ENCODE results near the gene CLEC20A.

Gene CLEC20A

GRCh38 chr1:178467837-178468236 is 28.9 kb downstream of the CLEC20A start:
- FAIRE-seq, result no peak

GRCh38 chr1:178465011-178465410 is 31.8 kb downstream of the CLEC20A start:
- no peak for FAIRE-seq

DNA sequence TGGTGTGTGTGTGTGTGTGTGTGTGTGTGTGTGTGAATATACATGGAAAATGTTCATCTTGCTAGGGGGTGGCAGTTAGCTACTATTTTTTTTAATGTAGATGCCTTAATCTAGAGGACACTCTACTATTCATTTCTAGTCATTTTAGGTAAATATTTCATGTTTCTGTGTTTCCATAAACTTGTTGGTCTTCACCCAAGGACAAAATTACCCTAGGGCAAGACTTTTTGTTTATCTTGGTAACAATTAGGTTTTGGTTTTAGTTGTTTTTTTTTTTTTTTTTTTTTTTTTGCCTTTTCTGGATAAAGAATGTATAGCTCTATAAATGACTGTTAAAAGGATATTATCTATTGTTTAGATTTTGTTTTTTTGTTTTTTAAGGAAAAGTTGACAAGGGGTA is 32.2 kb downstream of the CLEC20A start:
- FAIRE-seq, result no peak

DNA sequence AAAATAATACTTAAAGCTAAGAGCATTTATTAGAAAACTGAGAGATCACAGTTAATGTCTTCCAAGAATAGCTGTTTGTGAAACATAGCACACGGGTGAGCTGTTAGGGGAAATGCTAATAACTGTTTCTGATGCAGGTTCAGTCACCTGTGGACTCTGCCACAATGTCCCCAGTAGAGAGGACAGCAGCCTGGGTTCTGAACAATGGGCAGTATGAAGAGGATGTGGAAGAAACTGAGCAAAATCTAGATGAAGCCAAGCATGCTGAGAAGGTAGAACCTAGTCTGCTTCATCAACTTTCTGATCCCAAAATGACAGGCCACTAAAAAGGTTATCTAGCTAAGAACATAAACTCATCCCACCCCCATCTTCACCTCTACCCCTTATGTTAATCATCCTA is 32.6 kb downstream of the CLEC20A start:
- FAIRE-seq, result no peak

DNA sequence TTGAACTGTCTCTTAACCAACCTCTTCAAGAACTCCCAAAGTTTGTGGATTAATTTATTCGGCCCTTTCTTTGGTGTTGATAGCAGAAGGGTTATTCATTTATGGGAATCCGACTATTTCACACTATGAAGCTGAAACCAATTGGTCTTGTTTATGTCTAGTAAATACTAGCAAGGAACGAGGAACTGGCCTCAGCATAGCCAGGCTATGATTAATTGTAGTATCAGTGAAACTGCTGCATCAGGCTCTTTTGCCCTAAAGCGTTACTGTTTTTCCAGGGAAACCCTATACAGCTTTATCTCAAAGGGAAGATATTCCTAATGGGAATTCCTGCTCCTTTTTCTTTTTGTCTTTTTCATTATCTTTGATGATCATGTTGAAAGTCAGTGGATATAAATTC is 35.1 kb downstream of the CLEC20A start:
- no peak for FAIRE-seq

- no peak for FAIRE-seq
Observed at GRCh38 chr1:178461104-178461503, 35.7 kb downstream of the CLEC20A start.

DNA sequence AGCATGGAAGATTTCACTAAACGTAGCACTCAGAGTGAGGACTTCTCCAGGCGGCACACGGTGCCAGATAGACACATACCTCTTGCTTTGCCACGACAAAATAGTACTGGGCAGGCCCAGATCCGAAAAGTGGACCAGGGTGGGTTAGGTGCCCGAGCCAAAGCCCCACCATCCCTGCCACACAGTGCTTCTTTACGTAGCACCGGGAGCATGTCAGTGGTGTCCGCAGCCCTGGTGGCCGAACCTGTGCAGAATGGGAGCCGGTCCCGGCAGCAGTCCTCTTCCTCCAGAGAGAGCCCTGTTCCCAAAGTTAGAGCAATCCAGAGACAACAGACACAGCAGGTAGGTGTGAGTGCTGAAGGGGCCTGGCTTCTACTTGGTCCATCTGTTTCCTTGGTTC is 38.6 kb downstream of the CLEC20A start:
- FAIRE-seq, result no peak

DNA sequence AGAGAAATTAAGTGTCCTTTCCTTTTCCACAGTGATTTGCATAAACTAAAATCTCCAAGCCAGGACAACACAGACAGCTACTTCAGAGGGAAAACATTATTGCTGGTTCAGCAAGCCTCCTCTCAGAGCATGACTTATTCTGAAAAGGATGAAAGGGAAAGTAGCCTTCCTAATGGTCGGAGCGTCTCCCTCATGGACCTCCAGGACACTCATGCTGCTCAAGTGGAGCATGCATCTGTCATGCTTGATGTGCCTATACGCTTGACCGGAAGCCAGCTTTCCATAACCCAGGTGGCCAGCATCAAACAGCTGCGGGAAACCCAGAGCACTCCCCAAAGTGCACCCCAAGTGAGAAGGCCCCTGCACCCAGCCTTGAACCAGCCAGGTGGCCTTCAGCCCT is 39.1 kb downstream of the CLEC20A start:
- no peak for FAIRE-seq

DNA sequence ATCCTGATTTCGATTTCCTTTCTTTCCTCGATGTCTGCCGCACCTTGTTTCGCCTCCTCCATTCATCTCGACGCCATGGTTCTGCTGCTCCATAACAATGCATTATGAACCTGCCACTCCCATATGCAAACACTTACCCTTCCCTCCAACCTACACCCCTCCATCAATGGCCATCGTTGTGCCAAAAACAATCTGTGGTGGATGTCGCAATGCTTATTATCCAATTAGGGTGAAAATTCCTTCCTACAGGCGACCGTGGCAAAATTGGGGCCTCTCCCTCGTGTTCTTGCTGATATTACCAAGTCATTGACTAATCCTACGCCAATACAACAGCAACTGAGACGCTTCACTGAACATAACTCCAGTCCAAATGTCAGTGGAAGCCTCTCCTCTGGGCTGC is 40.3 kb downstream of the CLEC20A start:
- FAIRE-seq, result no peak

DNA sequence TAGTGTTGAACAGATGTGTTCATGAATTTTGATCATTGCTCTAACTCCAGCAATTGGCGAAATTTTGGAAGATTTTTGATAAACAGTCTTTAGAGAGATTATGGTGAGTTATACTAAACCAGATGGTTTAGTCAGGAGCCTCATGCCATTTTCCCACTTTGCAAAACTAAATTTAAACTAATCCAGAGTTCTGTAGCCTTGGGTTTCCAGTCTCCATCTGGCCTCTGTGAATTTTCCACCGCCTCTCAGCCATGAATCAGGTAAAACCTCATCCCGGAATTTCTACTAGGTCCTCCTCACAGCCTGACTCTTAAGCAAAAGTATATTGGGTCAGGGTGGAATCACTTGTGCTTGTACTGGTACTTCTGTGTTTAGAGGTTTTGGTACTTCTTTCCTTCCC is 44.8 kb downstream of the CLEC20A start:
- FAIRE-seq, result no peak

- no peak for FAIRE-seq
Observed at GRCh38 chr1:178451529-178451928, 45.2 kb downstream of the CLEC20A start.

GRCh38 chr1:178450871-178451270 is 45.9 kb downstream of the CLEC20A start:
- FAIRE-seq, result no peak

- FAIRE-seq, result no peak
Observed at GRCh38 chr1:178442925-178443324, 53.8 kb downstream of the CLEC20A start.

GRCh38 chr1:178438432-178438831 is 58.3 kb downstream of the CLEC20A start:
- FAIRE-seq, result no peak

DNA sequence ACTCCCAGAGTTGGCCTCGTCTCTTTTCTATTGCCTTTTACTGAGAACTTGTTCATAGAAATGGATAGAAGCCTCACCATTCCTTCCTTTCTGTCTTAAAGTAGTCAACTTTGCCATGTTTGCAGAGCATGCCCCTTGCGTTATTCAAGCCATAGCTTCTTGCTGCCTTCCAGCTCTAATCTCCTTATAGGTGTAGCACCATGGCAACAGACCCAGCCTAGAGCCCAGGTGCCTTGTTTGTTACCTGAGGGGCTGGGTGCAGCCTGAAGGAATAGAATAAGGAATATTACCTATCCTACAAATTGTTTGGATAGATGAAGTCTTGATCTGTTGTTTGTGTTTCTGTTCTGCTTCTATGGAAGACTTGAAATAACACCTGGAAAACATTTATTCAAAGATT is 59.9 kb downstream of the CLEC20A start:
- no peak for FAIRE-seq

- no peak for FAIRE-seq
Observed at GRCh38 chr1:178434899-178435435, 61.8 kb downstream of the CLEC20A start.

- FAIRE-seq, result no peak
Observed at GRCh38 chr1:178434360-178434759, 62.4 kb downstream of the CLEC20A start.
